ENCODE data around the gene KRT5. TPM values are rescaled to one million over a fixed set of nuclear protein-coding genes. Genes with fewer than 3 reads are reported as not detected.

KRT5 gene
- total and polyA plus RNA-seq, 10 donors, result 0.23 to 1.9 (median 0.96) TPM; not detected in 3

DNA sequence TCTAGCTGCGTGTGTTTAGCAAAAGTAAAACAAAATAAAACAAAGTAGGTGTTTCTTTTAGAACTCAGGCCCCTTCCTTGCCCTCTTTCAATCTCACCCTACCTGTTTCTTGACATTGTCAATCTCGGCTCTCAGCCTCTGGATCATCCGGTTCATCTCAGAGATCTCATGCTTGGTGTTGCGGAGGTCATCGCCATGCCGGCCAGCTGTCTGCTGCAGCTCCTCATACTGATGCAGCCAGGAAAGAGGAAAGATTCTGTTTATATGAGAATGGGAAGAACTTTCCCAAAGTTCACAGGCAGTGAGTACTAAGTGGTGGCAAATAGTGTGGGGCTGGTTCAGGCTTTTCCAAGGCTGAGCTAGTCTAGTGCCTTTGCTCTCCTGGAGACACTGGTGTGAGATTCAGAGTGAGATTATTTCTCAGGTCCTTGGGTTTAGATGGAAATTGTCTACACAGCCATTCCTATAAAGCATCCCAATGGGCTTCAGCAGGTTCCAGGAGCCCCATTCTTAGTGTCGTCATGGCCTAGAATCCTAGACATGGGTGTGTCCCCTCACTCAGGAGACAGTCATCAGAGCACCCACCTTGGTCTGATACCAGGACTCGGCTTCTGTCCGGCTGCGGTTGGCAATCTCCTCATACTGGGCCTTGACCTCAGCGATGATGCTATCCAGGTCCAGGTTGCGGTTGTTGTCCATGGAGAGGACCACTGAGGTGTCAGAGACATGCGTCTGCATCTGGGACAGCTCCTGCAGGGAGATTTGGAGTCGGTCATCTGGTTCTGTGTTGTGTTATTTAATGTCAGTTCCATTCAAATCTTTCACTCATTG lies 3.0 kb downstream of the KRT5 start:
- TF ChIP-seq POLR2AphosphoS5 (IDR thresholded peaks at IDR 0.05) (no peak), POLR2A (IDR thresholded peaks at IDR 0.05) (no peak)
- TF ChIP-seq, protein P1, sequence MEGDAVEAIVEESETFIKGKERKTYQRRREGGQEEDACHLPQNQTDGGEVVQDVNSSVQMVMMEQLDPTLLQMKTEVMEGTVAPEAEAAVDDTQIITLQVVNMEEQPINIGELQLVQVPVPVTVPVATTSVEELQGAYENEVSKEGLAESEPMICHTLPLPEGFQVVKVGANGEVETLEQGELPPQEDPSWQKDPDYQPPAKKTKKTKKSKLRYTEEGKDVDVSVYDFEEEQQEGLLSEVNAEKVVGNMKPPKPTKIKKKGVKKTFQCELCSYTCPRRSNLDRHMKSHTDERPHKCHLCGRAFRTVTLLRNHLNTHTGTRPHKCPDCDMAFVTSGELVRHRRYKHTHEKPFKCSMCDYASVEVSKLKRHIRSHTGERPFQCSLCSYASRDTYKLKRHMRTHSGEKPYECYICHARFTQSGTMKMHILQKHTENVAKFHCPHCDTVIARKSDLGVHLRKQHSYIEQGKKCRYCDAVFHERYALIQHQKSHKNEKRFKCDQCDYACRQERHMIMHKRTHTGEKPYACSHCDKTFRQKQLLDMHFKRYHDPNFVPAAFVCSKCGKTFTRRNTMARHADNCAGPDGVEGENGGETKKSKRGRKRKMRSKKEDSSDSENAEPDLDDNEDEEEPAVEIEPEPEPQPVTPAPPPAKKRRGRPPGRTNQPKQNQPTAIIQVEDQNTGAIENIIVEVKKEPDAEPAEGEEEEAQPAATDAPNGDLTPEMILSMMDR (IDR thresholded peaks at IDR 0.05 in 8 of 11, conservative IDR thresholded peaks at IDR 0.05 in 3 of 11), result no peak
- Histone ChIP-seq H3K27ac (no peak overlapping the region), H3K9me3 (no peaks in the 10 kb centered on the region), H3K4me3 (no peak overlapping the region), H3K36me3 (no peaks in the 10 kb centered on the region), H3K27me3 (replicated peaks in 1 of 7) (peaks cover 0 to 17% (median 0%) of the 10 kb centered on the region in 7 donors), H3K4me1 (no peaks in the 10 kb centered on the region)
- DNase-seq, result no peak
- intact Hi-C loops (cut with DNase I; ENCODE audit: low total_unique reads), result no loop called here
- 89 to 92% (median 90%) methylated on average over 12 to 14 of the region's 14 CpGs for WGBS, 5 donors

DNA sequence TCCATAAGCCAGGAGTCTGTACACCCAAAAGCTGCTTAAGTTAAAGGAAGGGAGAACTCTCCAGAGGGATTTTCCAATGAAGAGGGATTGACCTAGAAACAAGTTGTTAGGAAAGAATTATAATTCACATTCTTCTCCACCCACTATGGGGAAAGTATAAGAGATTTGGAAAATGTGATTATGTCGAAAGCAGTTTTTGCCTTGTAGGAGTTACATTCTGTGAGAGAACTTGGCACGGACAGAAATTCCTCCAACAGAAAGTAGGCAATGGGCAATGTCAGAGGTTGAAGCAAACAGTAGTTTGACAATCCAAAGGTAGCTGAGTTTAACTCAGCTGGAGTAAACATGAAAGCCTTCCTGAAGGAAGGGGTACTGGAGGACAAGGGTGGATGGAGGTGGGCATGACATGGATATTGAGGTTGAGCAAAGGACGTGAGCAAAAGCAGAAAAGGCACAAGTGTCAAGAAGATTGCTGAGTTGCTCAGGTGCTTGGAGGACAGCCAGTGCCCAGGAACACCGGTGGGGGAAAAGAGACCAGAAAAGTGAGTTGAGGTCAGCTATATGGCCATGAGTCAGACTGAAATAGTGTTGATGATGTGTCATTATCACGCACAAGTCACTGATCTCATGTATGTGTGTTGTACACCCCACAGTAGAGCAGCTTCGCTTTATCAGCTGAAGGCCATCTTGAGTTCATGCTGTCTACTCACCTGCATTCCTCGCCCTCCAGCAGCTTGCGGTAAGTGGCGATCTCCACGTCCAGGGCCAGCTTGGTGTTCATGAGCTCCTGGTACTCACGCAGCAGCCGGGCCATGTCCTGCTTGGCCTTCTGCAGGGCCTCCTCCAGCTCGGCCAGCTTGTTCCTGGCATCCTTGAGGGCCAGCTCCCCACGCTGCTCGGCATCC lies 4.0 kb downstream of the KRT5 start:
- 82 to 89% (median 85%) methylated on average over 14 to 15 of the region's 15 CpGs for WGBS, 5 donors
- intact Hi-C loops (cut with DNase I; ENCODE audit: low total_unique reads), result no loop called here
- Histone ChIP-seq H3K36me3 (no peaks in the 10 kb centered on the region), H3K4me3 (no peak overlapping the region), H3K27me3 (replicated peaks in 1 of 7) (peaks cover 0 to 19% (median 0%) of the 10 kb centered on the region in 7 donors), H3K4me1 (no peaks in the 10 kb centered on the region), H3K9me3 (peaks cover 0 to 4% (median 2%) of the 10 kb centered on the region in 8 donors), H3K27ac (peak overlapping the region in 6 of 8 donors; percentile 6 to 48 (median 24))
- TF ChIP-seq POLR2AphosphoS5 (IDR thresholded peaks at IDR 0.05), result no peak
- TF ChIP-seq, protein P1 (IDR thresholded peaks at IDR 0.05 in 8 of 11, conservative IDR thresholded peaks at IDR 0.05 in 3 of 11), result no peak
- TF ChIP-seq POLR2A (IDR thresholded peaks at IDR 0.05), result no peak
- DNase-seq, result no peak

DNA sequence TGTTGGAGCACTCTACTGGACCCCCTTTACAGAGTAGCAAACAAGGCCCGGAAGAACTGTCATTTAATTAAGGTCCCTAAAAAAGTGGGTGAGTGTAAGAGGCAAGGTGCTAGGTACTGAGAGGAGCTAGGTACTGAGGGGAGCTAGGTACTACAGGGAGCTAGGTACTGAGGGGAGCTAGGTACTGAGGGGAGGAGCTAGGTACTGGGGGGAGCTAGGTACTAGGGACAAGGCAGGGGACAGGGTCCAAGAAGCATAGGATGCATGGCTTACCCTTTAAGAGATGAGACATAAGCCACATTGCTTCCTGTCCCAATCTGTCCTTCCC lies 4.9 kb downstream of the KRT5 start:
- intact Hi-C loops (cut with DNase I; ENCODE audit: low total_unique reads), result no loop called here
- H3K27ac ChIP-seq, result peak overlapping the region in 5 of 8 donors; percentile 6 to 48 (median 32)
- H3K9me3 ChIP-seq, result peaks cover 0 to 13% (median 11%) of the 10 kb centered on the region in 8 donors
- no peaks in the 10 kb centered on the region for H3K36me3 ChIP-seq
- WGBS, 5 donors, result 90 to 97% (median 93%) methylated on average over 1 of the region's 1 CpG
- H3K27me3 ChIP-seq (replicated peaks in 1 of 7), result peaks cover 0 to 16% (median 0%) of the 10 kb centered on the region in 7 donors
- no peak for DNase-seq
- H3K4me1 ChIP-seq, result no peaks in the 10 kb centered on the region
- TF ChIP-seq, protein P1 (IDR thresholded peaks at IDR 0.05 in 8 of 11, conservative IDR thresholded peaks at IDR 0.05 in 3 of 11), result no peak
- TF ChIP-seq POLR2AphosphoS5 (IDR thresholded peaks at IDR 0.05), result no peak
- no peak overlapping the region for H3K4me3 ChIP-seq

All from spleen (tissue), 11 donors.